ENCODE results near the gene MYO5C. TPM values are rescaled to one million over a fixed set of nuclear protein-coding genes. Genes with fewer than 3 reads are reported as not detected.

The MYO5C gene
- total RNA-seq, 1 experiment from 2014 or later = 0.43 TPM

DNA sequence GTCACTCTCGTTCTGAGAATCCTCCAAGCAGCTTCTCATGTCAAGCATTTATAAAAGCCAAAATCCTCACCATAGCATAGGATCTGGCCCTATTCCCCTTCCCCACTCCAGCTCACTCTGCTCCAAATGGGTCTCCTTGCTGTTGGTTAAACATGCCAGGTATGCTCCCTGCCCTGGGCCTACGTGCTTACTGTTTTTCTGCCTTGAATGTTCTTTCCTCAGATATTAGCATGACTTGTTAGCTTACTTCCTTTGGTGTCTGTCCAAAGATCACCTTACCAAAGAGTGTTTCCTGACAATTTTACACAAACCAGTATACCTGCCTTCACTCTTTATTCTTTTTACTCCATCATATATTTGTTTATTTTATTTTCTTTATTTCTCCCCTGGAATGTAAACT, 33.1 kb upstream of the MYO5C start:
- TF ChIP-seq, protein P1, sequence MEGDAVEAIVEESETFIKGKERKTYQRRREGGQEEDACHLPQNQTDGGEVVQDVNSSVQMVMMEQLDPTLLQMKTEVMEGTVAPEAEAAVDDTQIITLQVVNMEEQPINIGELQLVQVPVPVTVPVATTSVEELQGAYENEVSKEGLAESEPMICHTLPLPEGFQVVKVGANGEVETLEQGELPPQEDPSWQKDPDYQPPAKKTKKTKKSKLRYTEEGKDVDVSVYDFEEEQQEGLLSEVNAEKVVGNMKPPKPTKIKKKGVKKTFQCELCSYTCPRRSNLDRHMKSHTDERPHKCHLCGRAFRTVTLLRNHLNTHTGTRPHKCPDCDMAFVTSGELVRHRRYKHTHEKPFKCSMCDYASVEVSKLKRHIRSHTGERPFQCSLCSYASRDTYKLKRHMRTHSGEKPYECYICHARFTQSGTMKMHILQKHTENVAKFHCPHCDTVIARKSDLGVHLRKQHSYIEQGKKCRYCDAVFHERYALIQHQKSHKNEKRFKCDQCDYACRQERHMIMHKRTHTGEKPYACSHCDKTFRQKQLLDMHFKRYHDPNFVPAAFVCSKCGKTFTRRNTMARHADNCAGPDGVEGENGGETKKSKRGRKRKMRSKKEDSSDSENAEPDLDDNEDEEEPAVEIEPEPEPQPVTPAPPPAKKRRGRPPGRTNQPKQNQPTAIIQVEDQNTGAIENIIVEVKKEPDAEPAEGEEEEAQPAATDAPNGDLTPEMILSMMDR (conservative IDR thresholded peaks at IDR 0.05; ENCODE audit: low read depth, low read length) = no peak
- no peak for TF ChIP-seq EZH2 (IDR thresholded peaks at IDR 0.05; ENCODE audit: borderline replicate concordance, low read depth, low read length, poor library complexity, severe bottlenecking)
- no peaks in the 10 kb centered on the region for H3K9me3 ChIP-seq (ENCODE audit: low read depth, low read length, poor library complexity, severe bottlenecking)
- no peaks in the 10 kb centered on the region for H3K36me3 ChIP-seq (ENCODE audit: insufficient read depth, low read length, poor library complexity, severe bottlenecking)
- H3K27me3 ChIP-seq (replicated peaks; ENCODE audit: insufficient read depth, low read depth, low read length, poor library complexity) = no peaks in the 10 kb centered on the region
- H3K27ac ChIP-seq (ENCODE audit: low read depth, low read length, poor library complexity, severe bottlenecking) = no peak overlapping the region
- no peaks in the 10 kb centered on the region for H3K4me1 ChIP-seq (ENCODE audit: insufficient read depth, low read length, poor library complexity, severe bottlenecking)
- intact Hi-C loops (cut with micrococcal nuclease; ENCODE audit: unreplicated experiment) = no loop called here
- no peak for DNase-seq (ENCODE audit: low spot score)
- no peak overlapping the region for H3K4me3 ChIP-seq (ENCODE audit: low read depth, low read length, poor library complexity, severe bottlenecking)
- CTCF ChIA-PET = no interaction called here
- POLR2A ChIA-PET (ENCODE audit: low non-redundant PET) = no interaction called here
- BruUV-seq (replicated peaks) = no TSS peak

DNA sequence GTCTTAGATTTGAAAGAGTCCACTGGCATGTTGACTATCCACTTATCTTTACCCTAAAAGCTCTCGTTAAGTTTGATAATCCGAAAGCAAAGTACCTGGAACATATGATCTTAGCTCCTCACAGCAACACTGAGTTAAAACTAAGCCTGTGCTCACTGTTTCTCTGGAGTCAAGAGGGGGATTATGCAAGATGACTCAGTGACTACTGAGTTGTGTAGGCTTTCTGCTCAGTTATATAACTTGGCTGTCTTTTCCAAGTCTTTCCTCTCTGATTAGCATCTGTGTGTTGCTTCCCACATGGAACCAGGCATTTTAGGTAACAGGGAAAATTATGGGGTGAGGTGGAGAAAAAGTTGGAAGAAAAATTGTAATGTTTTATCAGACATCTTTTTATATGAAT, 31.2 kb upstream of the MYO5C start:
- no peaks in the 10 kb centered on the region for H3K27me3 ChIP-seq (replicated peaks; ENCODE audit: insufficient read depth, low read depth, low read length, poor library complexity)
- TF ChIP-seq, protein P1 (conservative IDR thresholded peaks at IDR 0.05; ENCODE audit: low read depth, low read length) = no peak
- TF ChIP-seq EZH2 (IDR thresholded peaks at IDR 0.05; ENCODE audit: borderline replicate concordance, low read depth, low read length, poor library complexity, severe bottlenecking) = no peak
- H3K9me3 ChIP-seq (ENCODE audit: low read depth, low read length, poor library complexity, severe bottlenecking) = no peaks in the 10 kb centered on the region
- H3K27ac ChIP-seq (ENCODE audit: low read depth, low read length, poor library complexity, severe bottlenecking) = no peak overlapping the region
- no peaks in the 10 kb centered on the region for H3K36me3 ChIP-seq (ENCODE audit: insufficient read depth, low read length, poor library complexity, severe bottlenecking)
- no peak for DNase-seq (ENCODE audit: low spot score)
- no TSS peak for BruUV-seq (replicated peaks)
- intact Hi-C loops (cut with micrococcal nuclease; ENCODE audit: unreplicated experiment) = no loop called here
- ChIA-PET CTCF (no interaction called here), POLR2A (ENCODE audit: low non-redundant PET) (no interaction called here)
- no peak overlapping the region for H3K4me3 ChIP-seq (ENCODE audit: low read depth, low read length, poor library complexity, severe bottlenecking)
- no peaks in the 10 kb centered on the region for H3K4me1 ChIP-seq (ENCODE audit: insufficient read depth, low read length, poor library complexity, severe bottlenecking)

DNA sequence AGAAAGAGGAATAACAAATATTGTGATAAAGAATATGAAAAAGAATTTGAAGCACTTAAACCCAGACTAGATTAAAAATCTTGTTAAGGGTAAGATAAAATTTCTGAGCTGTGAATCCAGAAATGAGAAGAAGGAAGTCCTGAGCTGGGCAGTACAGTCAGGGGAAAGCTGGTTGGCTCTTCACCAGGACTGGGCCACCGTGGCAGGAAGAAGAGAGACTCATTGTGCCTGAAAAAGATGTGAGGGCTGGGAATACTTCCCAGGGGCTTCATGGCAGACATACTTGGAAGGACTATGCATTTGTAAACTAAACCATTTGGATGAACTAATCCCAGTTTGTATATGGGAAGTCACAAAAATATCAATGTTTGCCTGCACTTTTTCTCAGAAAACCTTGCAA, 28.5 kb upstream of the MYO5C start:
- no TSS peak for BruUV-seq (replicated peaks)
- Histone ChIP-seq H3K36me3 (ENCODE audit: insufficient read depth, low read length, poor library complexity, severe bottlenecking) (no peaks in the 10 kb centered on the region), H3K27me3 (replicated peaks; ENCODE audit: insufficient read depth, low read depth, low read length, poor library complexity) (no peaks in the 10 kb centered on the region), H3K4me1 (ENCODE audit: insufficient read depth, low read length, poor library complexity, severe bottlenecking) (no peaks in the 10 kb centered on the region), H3K9me3 (ENCODE audit: low read depth, low read length, poor library complexity, severe bottlenecking) (no peaks in the 10 kb centered on the region), H3K4me3 (ENCODE audit: low read depth, low read length, poor library complexity, severe bottlenecking) (no peak overlapping the region), H3K27ac (ENCODE audit: low read depth, low read length, poor library complexity, severe bottlenecking) (no peak overlapping the region)
- DNase-seq (ENCODE audit: low spot score) = no peak
- TF ChIP-seq, protein P1 (conservative IDR thresholded peaks at IDR 0.05; ENCODE audit: low read depth, low read length) = no peak
- no peak for TF ChIP-seq EZH2 (IDR thresholded peaks at IDR 0.05; ENCODE audit: borderline replicate concordance, low read depth, low read length, poor library complexity, severe bottlenecking)
- intact Hi-C loops (cut with micrococcal nuclease; ENCODE audit: unreplicated experiment) = no loop called here
- ChIA-PET POLR2A (ENCODE audit: low non-redundant PET) (no interaction called here), CTCF (interaction anchor here (0.6 kb wide), 1 partner anchor 97 kb away, joined by 10 read pairs; no protein-coding TSS in a partner anchor)

All from A673 (cell line).